HG02943 (cell line): ENCODE data around the gene RALGPS1.

ENCODE experiments used
- ATAC-seq: cut with Tn5 transposase; IDR thresholded peaks from one replicate; pipeline ENCODE4 v1.9.1; 2021; ENCODE audit warnings: mild to moderate bottlenecking, low read depth, moderate library complexity; ENCODE audit not compliant: unreplicated experiment

RALGPS1 gene

GRCh38 chr9:127130661-127131538 lies 216.3 kb downstream of the RALGPS1 start:
- ATAC-seq, result no peak

- no peak for ATAC-seq
These were observed 217.3 kb downstream of the RALGPS1 start for GRCh38 chr9:127131871-127132270.

GRCh38 chr9:127132375-127132774 lies 217.8 kb downstream of the RALGPS1 start:
- no peak for ATAC-seq

DNA sequence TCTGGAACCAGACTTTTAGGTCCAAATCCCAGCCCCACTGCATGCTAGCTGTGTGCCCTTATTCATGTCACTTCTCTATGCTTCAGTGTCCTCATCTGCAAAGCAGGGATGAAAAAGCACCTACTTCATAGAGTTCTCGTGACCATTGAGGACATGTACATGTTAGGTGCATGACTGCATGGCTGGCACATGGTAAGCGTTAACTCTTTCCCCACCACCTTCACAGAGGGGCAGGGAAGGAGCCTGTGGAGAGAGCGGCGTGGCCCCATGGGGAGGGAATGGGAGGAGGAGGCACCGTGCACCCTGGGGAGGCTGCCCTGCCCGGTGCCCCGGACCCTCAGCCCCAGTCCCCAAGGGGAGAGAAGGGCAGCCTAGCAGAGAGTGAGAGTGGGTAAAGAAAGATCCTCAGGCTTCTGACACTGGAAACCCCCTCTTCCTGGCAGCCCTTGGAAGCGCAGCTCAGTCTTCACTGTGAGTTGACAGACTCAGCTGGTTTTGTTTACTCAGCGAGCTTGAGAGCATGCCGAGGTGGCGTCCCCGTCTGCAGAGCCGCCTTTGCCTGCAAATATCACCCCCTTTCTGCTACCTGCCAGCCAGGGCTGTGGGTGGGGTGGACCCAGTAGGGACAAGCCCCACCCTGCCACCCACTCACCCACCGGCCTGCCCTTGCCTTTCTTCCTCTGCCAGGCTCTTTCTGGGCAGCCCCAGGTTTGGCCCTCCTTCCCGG lies 218.5 kb downstream of the RALGPS1 start:
- ATAC-seq, result no peak

DNA sequence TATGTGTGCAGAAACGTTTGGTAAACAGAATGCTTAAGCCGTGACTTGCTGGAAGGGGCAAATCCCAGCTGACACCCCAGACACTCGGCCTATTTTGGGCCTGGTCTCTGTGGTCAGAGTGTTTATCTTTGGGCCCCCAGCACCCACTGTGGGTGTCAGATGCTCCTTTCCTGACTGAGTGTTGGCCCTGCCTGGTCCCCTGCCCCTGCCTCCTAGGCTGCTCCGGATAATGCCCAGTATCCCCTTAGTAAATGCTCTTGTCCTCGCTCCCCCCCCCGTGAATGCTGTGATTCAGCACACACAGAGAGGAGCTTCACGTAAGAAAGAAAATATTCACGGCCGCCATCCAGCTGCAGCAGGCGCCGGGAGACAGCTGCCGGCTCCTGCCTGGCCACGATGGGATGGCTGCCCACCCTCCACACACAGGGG lies 219.2 kb downstream of the RALGPS1 start:
- ATAC-seq, result no peak

DNA sequence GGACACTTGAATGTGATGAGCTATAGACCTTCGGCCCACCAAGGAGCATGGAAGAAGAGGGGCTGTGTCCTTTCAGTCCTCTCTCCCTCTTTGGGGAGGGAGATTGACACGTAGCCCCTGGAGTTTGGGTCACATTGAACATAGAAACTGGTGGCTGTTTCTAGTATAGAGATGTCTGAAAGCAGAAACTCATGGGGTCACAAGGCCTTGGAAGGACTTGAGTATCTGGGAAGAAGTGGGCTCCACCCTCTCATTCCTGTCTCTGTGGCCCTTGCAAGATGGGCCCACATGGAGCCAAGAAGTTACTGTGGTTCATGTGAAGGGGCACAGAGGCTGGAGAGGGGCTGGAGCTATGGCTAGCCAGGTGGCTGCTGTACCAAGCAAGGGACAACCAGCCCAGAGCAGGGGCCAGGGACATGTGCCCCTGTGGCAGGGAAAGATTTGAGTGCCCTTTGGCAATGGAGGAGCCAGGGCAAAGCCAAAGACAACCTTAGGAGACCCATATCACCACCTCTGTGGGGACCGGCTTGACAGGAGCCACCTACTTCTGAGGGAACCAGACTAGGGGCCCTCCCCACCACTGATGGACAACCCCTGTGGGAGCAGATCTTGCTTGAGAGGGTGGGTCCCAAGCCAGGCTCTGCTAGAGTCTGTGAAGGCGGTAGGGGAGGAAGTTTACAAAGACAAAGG lies 220.6 kb downstream of the RALGPS1 start:
- no peak for ATAC-seq

DNA sequence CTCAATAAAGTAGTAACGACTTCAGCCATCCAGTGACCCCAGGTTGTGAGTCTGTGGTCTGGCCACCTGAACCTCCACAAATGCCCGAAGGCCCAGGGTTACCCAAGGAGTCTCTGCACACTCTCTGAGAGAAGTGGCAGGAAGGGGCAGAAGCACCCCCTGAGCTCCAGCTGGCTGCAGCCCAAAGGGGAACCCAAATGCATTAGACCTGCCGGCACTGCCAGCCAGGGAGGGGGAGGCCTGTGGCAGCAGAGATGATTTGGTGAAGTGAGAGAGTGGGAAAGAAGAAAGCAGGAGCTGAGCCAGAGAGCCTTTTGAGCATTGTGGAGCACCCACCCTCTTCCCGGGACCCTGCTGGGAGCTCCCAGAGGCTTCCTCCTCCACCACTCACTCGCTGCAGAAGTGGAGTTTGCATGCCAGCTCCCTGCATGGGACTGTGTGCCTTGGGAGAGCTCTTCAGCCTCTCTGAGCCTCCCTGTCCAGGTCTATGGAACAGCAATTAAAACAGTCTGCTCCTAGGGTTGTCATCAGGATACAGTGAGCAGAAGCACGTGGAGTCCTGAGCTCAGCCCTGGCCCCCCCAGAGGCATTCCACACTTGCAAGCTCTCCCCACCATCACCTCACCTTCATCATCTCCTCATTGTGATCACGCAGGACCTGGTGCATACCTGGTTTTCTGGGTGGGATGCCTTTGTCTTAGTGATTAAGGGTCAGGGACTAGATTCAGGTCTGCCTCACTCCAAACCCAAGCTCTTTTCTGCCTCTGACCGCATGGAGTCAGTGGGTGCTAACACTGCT lies 221.7 kb downstream of the RALGPS1 start:
- ATAC-seq, result no peak

- ATAC-seq, result no peak
These were observed 222.5 kb downstream of the RALGPS1 start for GRCh38 chr9:127136880-127137639.

DNA sequence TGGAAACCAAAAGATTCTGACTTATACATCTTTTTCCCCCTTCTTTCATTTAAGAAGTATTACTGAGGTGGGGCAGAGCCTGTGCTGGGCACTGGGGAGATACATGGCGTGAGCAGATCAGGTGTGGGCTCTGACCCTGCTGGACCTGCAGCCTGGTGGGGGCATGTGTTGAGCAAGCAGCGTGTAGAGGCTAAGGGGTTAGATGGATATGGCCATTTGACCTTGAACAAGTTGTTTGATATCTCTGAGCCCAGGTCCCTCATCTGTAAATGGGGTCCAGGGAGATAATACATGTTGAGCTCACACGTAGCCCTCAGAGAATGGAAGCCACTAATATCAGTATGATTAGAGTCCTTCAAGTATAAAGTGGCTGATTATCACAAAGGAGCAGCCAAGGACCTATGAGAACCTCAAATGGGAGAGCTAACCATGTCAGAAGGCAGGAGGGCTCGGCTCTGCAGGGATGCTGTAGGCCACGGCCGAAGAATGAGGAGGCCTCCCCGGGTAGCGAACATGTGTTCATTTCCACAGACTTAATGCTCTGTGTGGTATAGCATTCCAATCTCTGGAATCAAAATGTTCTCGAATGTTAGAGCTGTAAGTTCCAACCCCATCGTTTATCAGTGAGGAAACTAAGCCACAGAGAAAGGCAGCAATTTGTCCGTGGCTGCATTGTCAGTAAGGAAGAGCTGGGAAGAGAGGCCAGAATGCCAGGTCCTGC lies 223.2 kb downstream of the RALGPS1 start:
- ATAC-seq, result no peak

GRCh38 chr9:127138444-127138843 lies 223.9 kb downstream of the RALGPS1 start:
- ATAC-seq, result no peak

DNA sequence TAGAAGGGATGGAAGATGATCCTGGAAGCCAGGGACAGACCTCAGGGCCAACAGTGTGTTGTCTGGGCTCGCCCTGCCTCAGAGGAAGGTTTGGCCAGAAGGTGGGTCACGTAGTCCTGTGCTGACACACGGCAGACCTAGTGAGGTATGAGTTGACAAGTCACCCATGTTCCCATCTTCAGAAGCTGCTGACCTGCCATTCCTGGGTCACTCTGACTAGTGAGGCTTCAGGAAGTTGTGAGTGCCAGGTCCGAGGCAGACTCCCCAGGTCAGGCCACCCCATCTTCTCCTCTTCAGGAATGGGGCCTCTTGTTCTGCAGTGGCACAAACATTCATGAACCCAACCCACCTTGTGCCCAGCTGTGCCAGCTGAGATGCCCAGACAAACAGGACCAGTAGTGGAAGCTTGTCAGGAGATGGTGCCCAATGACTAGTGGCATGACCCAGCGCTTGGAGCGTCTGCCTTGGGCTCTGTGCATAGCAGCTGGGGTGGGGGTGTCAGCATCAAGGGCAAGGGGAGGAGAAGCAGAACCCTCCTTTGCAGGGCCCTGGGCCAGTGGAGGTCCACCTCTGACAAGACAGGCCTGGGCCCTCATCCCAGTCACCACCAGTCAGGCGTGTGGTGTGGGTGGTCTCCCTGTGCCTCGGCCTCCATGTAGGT lies 224.6 kb downstream of the RALGPS1 start:
- ATAC-seq, result no peak

DNA sequence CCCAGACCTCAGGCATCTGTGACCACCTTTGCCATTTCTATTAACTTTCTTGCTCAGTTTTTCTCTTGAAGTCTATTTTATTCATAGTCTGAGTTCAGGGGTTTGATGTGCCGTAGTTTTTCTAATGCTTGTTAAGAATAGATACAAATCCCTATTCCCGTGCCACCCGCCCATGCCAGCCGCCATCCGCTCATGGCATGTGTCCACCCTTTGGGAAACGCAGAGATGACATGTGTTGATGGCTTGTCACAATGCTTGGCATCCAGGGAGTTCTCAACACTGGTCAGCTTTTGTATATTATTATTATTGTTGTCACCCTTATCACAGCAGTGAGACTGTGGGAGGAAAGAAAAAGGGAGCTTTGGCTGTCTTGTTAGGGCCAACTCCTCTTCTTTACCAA lies 225.2 kb downstream of the RALGPS1 start:
- no peak for ATAC-seq

DNA sequence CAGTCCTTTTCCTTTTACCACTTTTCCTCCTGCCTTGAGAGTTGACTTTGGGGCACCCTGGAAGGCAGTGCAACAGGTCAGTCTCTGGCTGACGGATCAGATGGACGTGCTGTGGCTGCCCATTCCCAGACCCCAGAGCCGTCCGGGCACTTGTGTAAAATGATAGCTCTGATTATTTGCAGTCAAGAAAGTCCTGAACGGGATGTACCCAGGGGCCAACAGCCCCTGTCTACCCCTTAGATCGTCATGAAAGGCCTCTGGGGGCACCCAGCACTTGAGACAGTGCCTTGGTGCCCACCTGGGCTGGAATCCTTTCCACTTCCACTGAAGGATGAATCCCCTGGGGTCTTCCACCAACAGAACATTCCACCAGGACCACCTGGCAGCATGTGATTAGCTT lies 225.6 kb downstream of the RALGPS1 start:
- ATAC-seq, result no peak

GRCh38 chr9:127140842-127141675 lies 226.5 kb downstream of the RALGPS1 start:
- ATAC-seq, result no peak

GRCh38 chr9:127142291-127142690 lies 227.7 kb downstream of the RALGPS1 start:
- ATAC-seq, result no peak

DNA sequence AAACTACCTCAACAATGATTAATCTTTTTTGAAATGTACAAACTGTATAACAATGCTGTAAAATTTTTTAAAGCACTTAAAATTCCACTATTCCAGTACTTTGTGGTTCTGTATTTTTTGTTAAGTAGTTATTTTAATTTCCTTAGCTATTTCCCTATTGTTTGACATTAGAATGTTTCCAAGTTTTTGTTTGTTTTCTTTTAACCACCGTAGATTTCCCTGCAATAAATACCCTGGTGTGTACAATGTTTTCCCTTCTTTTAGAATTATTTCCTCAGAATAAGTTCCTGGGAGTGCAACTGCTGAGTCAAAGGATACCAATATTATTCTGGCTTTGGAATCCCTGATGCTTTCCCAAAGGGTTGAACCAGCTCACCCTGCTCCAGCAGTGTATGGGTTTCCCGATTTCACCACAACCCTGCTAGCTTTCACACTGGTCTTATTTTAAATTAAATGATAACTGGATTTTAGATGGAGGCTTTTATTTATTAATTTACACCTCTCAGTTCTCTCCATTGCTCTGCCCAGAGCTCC lies 228.4 kb downstream of the RALGPS1 start:
- ATAC-seq, result no peak

GRCh38 chr9:127143920-127144465 lies 229.4 kb downstream of the RALGPS1 start:
- ATAC-seq, result no peak
